Skeletal muscle tissue (tissue), 4 donors: Measurements from ENCODE around the gene ZACN. TPM values are rescaled to one million over a fixed set of nuclear protein-coding genes. Genes with fewer than 3 reads are reported as not detected.

ENCODE experiments used
- H3K27ac ChIP-seq: one replicate; pipeline ENCODE4 v1.7.0; 2013; ENCODE audit warnings: mild to moderate bottlenecking, low read depth, low read length, inconsistent platforms
- H3K27me3 ChIP-seq, 3 donors: one replicate each; pipeline ENCODE4 v1.7.0; 2013; ENCODE audit warnings: low read length in 3 of 3; ENCODE audit not compliant: control insufficient read depth in 3 of 3, insufficient read depth in 3 of 3
- H3K36me3 ChIP-seq, 3 donors: one replicate each; pipeline ENCODE4 v1.7.0; 2013; ENCODE audit warnings: low read length in 3 of 3; ENCODE audit not compliant: control insufficient read depth in 3 of 3, insufficient read depth in 3 of 3
- H3K4me1 ChIP-seq, 3 donors: one replicate each; pipeline ENCODE4 v1.7.0; 2013; ENCODE audit warnings: low read length in 3 of 3, mild to moderate bottlenecking in 3 of 3; ENCODE audit not compliant: control insufficient read depth in 3 of 3, insufficient read depth in 3 of 3
- H3K4me3 ChIP-seq, 3 donors: one replicate each; pipeline ENCODE4 v1.7.0; 2013; ENCODE audit warnings: low read length in 3 of 3
- H3K9ac ChIP-seq, 3 donors: one replicate each; pipeline ENCODE4 v1.7.0; 2013; ENCODE audit warnings: low read length in 3 of 3, mild to moderate bottlenecking in 3 of 3, moderate library complexity in 2 of 3, low read depth in 1 of 3
- H3K9me3 ChIP-seq, 3 donors: one replicate each; pipeline ENCODE4 v1.7.0; 2013; ENCODE audit warnings: low read length in 3 of 3; ENCODE audit not compliant: control insufficient read depth in 3 of 3
- total RNA-seq: library from RNA; depleted of rRNA; stranded (reverse); fragments of >200 nt; gene quantifications from one replicate; pipeline ENCODE4 v1.2.3, GENCODE V29; 2014
- donor health status: Osteomylitis.

ZACN gene
- total RNA-seq, 1 donor from 2014 or later: not detected

DNA sequence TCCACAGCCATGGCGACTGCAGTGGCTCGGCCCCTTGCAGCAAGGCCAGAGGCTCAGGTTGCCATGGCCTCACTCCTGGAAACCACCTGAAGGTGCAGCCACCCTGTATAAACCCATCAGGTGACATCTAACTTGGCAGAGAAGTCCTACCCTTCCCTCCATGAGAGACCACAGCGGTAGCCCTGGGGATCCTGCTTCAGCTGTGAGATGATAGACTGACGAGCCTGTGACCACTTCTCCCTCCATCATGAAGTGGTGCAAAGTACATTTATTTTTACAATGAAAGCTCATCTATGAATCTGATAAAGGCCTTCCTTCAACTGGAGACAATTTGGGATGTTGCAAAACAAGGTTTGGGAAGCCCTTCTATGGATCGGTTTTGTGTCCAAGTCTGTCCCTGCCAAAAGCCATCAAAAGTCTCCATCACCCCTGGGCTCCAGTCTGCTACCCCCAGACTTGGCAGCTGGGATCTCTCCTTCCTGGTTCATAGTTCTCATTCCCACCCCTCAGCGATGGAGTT is 1.8 kb downstream of the ZACN start:
- Histone ChIP-seq H3K9me3 (no peaks in the 10 kb centered on the region), H3K4me1 (peaks cover 10 to 34% (median 19%) of the 10 kb centered on the region in 3 donors), H3K27me3 (peaks cover 42 to 48% (median 44%) of the 10 kb centered on the region in 3 donors), H3K4me3 (no peak overlapping the region), H3K36me3 (peaks cover 26 to 30% (median 29%) of the 10 kb centered on the region in 3 donors), H3K9ac (no peak overlapping the region), H3K27ac (no peak overlapping the region)

DNA sequence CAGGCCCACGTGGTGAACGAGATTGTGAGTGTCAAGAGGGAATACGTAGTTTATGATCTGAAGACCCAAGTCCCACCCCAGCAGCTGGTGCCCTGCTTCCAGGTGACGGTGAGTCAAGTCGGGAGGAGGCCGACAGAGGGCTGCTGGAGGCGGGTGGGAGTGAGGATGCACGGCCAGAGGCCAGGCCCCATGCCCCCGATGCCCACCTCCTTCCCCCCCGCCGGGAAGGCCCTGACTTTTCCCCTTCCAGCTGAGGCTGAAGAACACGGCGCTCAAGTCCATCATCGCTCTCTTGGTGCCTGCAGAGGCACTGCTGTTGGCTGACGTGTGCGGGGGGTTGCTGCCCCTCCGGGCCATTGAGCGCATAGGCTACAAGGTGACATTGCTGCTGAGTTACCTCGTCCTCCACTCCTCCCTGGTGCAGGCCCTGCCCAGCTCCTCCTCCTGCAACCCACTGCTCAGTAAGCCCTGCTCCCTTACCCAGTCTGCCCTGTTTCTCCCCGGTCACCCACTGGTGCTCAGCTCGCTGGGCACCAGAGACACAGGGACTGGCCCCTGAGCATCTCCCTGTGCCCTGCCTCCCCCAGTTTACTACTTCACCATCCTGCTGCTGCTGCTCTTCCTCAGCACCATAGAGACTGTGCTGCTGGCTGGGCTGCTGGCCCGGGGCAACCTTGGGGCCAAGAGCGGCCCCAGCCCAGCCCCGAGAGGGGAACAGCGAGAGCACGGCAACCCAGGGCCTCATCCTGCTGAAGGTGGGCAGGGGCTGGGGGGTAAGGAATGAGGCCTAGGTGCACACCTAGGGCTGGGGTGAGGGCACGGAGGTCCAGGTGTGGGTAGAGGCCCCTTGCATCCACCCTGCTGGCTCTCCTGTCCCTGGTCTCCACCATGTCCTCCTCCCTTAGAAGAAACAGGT is 2.6 kb downstream of the ZACN start:
- Histone ChIP-seq H3K27me3 (peaks cover 34 to 41% (median 37%) of the 10 kb centered on the region in 3 donors), H3K36me3 (peaks cover 32 to 35% (median 32%) of the 10 kb centered on the region in 3 donors), H3K9me3 (no peaks in the 10 kb centered on the region), H3K4me3 (no peak overlapping the region), H3K9ac (no peak overlapping the region), H3K27ac (no peak overlapping the region), H3K4me1 (peaks cover 7 to 26% (median 14%) of the 10 kb centered on the region in 3 donors)

DNA sequence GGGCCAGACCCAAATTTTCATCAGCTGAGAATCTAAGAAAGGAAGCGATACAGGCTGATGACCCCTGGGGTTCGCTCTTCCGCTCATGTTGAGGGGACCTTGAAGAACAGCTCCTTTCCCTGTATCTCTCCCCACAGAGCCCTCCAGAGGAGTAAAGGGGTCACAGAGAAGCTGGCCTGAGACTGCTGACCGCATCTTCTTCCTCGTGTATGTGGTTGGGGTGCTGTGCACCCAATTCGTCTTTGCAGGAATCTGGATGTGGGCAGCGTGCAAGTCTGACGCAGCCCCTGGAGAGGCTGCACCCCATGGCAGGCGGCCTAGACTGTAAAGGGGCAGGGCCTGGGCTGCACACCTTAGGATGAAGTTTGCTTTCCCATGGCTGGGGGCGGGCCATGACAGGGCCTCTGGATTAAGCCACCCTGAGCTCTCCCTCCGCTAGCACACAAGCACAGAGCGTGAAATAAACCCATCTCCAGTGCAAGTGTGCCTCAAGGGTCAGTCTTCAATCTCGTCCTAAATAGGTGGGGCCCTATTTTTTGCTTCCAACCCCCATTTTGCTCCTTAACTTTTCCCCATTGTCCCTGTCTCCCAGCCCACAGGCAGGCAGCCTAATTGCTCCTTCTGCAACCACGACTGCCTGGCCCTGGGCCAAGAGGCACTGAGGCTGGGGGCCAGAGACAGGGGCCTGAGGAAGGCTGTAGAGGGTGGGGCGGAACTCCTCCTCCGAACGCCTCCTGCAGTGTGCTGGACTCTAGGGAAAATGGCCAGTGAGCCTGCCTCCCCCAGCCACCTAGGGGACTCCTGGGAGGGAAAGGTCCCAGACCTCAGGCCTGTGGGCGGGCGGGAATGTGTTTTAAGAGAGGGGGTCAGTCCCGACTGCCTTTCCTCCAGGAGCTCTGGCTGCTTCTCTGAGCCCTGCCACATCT is 3.6 kb downstream of the ZACN start:
- H3K36me3 ChIP-seq: peaks cover 41 to 45% (median 42%) of the 10 kb centered on the region in 3 donors
- no peak overlapping the region for H3K9ac ChIP-seq
- peaks cover 4 to 16% (median 9%) of the 10 kb centered on the region in 3 donors for H3K4me1 ChIP-seq
- no peaks in the 10 kb centered on the region for H3K9me3 ChIP-seq
- H3K27ac ChIP-seq: no peak overlapping the region
- peaks cover 24 to 31% (median 27%) of the 10 kb centered on the region in 3 donors for H3K27me3 ChIP-seq
- H3K4me3 ChIP-seq: no peak overlapping the region

DNA sequence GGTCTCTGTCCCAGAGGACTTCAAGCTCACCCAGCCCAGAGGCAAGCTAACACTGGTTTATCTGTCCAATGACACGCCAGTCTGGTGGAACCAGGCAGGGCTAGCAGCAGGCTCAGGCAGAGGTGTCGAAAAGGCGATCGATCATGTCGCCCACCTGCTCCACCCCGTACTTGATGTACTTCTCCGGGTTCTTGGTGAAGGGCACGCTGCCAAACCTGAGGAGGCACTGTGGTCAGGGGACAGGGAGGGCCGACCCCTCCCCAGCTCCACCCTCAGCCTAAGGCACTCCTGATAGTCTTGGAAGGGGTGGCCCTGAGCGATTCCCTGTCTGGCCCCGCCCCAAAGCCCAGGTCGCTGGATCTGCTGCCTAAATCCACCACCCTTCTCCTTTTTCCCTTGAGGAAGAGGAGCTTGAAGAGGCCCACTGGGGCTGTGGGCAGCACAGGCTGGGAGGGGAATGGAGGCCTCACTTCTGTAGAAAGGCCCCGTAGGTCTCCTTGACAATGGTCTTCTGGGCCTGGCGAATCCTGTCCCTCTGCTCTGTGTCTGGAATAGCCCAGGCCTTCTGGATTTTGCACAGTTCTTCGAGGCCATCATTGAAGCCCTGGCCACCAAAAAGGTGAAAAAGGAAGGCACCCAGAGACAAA is 4.7 kb downstream of the ZACN start:
- Histone ChIP-seq H3K9me3 (no peaks in the 10 kb centered on the region), H3K27me3 (peaks cover 14 to 20% (median 16%) of the 10 kb centered on the region in 3 donors), H3K27ac (no peak overlapping the region), H3K9ac (no peak overlapping the region), H3K36me3 (peaks cover 52 to 55% (median 53%) of the 10 kb centered on the region in 3 donors), H3K4me3 (no peak overlapping the region), H3K4me1 (peaks cover 4 to 15% (median 9%) of the 10 kb centered on the region in 3 donors)

DNA sequence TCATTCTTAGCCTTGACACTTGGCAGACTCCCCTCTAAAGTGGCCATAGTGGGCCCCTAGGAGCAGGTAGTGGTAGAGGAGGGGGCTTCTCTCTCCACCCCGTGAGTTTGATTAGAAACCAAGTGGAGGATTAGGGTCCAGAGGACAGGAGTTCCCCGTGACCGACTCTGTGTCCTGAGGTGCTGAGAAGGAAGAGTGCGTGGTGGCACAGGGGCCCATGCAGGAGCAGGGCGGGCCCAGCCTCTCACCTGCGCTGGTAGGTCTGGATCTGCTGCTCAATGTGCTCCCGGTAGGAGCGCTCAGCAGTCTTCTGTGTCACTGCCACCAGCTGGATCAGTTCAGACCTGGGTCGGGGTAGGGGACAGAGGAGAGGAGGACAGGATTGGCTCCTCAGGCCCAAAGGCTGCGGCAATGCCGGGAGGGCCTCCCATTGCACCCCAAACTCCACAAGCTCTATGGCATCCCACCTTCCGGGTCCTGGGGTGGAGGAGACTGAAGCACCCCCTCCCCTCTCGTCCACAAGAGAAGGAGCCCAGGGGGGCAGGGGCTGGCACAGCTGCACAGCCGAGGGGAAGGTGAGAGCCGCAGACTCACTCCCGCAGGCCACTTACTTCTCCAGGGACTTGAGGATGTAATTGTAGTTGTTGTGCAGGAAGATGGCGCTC is 6.2 kb downstream of the ZACN start:
- Histone ChIP-seq H3K27ac (no peak overlapping the region), H3K4me1 (no peaks in the 10 kb centered on the region), H3K27me3 (peaks cover 0 to 5% (median under 1%) of the 10 kb centered on the region in 3 donors), H3K4me3 (no peak overlapping the region), H3K9ac (no peak overlapping the region), H3K36me3 (peaks cover 66 to 71% (median 68%) of the 10 kb centered on the region in 3 donors), H3K9me3 (no peaks in the 10 kb centered on the region)

DNA sequence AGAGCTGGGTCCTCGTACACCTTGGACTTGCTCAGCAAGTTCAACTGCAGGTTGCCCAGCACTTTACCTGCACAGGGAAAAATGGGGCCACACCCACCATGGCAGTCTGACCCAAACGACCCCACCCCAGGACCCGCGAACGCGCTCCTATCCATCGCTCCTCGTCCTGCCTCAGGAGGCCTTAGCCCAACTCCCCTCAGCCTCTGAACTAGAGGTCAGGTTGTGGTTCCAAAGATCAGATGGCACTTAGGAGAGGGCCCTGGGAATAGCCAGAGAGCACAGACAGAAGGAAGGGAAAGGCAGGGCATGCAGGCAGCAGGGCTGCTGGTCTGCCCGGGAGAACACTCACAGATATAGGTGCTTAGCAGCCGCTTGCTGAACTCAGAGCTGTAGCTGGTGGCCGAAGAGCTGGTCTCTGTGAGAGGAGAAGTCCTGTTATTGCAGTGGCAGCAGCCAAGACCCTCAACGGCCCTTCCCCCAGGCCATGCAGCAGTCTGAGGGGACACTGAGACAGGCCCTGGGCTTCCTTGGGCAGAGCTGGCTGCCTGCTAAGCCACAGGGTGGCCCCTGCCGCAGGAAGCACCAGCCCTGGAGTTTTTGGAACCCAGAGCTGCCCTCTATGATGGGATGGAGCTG is 6.9 kb downstream of the ZACN start:
- Histone ChIP-seq H3K9me3 (no peaks in the 10 kb centered on the region), H3K27me3 (no peaks in the 10 kb centered on the region), H3K36me3 (peaks cover 73 to 76% (median 73%) of the 10 kb centered on the region in 3 donors), H3K4me3 (no peak overlapping the region), H3K27ac (no peak overlapping the region), H3K4me1 (no peaks in the 10 kb centered on the region), H3K9ac (no peak overlapping the region)

DNA sequence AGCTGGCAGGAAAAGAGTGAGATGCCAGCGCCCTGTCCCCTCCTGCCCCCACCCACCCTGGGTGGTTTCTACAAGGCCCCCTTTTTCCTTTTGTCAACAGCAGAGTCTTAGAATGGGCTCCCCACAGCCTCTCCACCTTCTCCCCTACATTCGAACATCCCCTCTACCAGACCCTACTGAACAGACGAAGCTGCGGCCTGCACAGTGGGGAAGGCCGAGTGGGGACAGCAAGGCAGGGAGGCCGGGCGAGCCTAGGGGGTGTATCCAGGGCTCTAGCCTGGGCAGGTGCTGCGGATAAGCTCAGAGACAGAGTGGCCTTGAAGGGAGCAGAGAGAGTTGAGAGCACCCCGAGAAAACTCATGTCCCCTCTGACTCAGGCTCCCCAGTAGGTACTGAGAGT is 7.4 kb downstream of the ZACN start:
- Histone ChIP-seq H3K27me3 (no peaks in the 10 kb centered on the region), H3K36me3 (peaks cover 75 to 81% (median 78%) of the 10 kb centered on the region in 3 donors)

DNA sequence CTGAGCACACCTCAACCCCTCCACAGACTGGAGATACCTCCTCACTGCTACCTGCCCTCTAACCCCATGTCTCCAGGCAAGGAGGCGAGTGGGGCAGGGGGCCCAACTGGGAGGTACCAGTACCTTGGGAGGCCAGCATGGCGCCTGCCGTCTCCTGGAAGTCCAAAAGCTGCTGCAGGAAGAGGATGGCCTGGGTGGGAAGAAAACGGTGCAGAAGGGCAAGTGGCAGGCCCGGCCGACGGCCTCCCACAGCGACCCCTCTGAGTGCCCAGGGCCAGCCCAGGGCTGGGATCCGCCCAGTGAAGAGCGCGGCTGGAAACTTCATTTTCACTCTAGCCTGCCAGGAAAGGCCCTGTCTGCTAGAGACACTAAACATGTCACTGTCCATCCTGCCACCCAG is 8.5 kb downstream of the ZACN start:
- H3K27me3 ChIP-seq: no peaks in the 10 kb centered on the region
- no peak overlapping the region for H3K9ac ChIP-seq
- H3K9me3 ChIP-seq: no peaks in the 10 kb centered on the region
- peaks cover 83 to 90% (median 86%) of the 10 kb centered on the region in 3 donors for H3K36me3 ChIP-seq
- no peak overlapping the region for H3K4me3 ChIP-seq
- H3K4me1 ChIP-seq: no peaks in the 10 kb centered on the region
- no peak overlapping the region for H3K27ac ChIP-seq

More for the DNA sequence above, 7.4 kb downstream of the ZACN start:
- H3K4me1 ChIP-seq: no peaks in the 10 kb centered on the region
- H3K4me3 ChIP-seq: no peak overlapping the region
- H3K9ac ChIP-seq: no peak overlapping the region
- no peaks in the 10 kb centered on the region for H3K9me3 ChIP-seq
- H3K27ac ChIP-seq: no peak overlapping the region
